HG03439 (cell line): ENCODE data around the gene BMP2K.
"Not testable (repeated sequence)": the region's sequence is repeated elsewhere in the genome, so short reads cannot be mapped to it uniquely, and the experiment has no call there.

Experiments used
- ATAC-seq: cut with Tn5 transposase; IDR thresholded peaks from one replicate; pipeline ENCODE4 v1.9.1; 2021; ENCODE audit warnings: mild to moderate bottlenecking, moderate library complexity; ENCODE audit not compliant: unreplicated experiment

The BMP2K gene

DNA sequence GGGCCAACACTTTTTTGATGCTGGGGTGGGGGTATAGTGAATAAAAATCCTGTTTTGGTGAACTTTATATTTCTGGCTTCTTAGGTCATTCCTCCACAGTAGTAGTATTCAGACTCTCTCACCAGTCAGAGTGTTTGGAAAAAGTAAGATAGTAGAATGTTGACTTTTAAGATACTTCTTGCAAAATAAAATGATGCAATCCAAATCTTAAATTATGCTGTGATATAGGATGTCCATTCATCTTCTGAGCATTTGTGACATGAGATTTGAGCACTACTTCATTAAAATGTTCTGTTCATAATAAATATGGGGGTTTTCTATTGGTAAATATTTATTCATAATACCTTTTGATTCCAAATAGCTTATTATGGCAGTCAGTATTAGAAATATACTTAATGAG lies 70.1 kb downstream of the BMP2K start:
- ATAC-seq, result no peak

DNA sequence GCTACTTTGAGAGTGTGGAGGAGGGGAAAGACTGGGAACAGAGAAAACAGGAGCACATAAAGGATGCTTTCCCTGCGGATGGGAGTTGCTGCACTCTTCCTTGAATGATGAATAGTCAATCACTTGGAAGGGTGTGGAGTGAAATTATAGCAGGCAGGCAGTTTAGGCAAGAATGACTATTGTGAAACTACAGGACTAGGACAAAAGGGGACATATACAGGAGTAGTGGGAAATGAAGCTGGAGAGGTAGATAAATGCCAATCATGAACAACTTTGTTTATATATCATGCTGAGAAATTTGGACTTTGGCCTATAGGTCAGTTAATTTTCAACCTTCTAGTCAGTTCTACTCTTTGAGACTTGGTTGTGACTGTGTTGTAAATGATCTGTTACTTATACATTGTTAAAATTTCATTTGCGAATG lies 86.2 kb downstream of the BMP2K start:
- no peak for ATAC-seq

DNA sequence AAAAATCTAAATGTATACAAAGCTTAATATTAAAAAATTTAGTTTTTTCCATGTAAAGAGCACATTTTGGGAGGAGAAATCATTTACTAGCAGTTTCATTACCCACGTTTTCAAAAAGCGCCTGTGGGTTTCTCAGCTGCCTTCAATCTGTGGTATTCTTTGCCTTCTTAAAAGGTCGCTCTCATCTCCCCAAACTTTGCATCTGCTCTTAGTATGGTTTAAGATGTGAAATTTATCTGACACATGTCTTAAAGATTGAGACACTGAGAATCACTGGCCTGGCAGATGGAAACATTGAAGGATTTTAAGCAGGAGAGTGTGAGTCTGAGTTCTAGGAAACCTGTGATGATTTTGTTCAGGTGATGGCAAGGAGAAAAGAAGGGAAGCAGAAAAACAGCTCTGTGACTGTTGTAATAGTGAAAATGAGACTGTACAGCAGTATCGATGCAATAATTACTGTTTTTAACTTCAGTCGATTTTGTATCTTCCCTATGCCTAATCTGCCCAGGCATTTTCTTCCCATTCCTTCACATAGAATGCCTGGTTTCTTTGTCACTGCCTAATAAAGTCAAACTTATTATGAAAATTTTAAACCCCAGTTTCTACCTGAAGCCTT lies 87.2 kb downstream of the BMP2K start:
- peak; percentile 55 for ATAC-seq

DNA sequence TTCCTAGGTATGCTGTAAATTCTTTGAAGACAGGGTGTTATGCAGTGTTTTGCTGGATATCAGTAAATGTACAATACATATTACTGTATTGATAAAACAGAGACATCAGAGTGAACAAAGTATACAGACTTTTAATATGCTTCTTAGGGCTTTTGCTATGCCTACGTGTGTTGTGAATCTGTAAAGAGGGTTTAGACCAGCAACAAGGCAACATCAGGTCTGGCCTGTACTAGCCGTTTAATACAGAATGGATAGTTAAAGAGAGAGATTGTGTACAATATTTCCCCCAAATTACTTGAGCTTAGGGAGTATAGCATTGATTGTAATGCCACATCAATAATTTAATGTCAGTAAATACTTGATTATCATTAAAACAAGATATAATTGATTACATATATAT lies 87.8 kb downstream of the BMP2K start:
- no peak for ATAC-seq

DNA sequence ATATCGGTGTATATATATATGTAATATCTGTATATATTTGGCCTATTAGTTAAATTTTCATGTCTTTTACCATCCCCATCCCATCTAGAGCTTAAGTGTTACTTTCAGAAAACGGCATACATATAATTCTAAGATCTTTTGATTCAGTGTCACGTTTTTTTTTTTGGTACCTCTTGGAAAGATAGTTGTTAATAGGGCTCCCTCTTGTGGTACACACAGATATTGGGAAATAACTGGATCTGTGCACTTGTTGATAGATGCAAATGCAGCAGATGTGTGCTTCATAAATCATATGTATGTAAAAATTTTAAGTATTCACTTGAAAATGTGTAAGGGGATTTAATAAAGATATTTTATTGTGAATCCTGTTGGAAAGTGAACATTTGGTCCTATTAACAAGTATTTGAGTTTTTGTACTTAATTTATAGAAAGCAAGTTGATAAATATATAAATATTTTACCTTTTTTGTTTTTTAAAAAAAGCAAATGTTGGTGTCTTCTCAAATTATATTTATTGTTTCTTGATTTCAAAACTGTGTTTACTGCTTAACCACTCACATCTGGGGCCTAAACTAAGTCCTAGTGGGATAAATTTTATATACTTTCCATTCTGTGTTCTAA lies 88.4 kb downstream of the BMP2K start:
- no peak for ATAC-seq

DNA sequence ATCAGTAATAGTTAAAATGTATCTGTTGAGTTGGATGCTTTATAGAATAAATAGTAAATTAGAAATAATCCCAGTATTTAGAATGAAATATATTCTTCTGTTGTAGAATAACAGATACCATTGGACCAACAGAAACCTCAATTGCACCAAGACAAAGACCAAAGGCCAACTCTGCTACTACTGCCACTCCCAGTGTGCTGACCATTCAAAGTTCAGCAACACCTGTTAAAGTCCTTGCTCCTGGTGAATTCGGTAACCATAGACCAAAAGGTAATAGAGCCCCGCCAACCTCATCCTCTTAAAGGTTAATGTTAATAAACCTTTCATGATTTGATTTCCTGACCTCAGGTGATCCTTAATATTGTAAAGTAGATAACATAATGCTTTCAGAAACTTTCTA lies 89.3 kb downstream of the BMP2K start:
- ATAC-seq, result no peak

DNA sequence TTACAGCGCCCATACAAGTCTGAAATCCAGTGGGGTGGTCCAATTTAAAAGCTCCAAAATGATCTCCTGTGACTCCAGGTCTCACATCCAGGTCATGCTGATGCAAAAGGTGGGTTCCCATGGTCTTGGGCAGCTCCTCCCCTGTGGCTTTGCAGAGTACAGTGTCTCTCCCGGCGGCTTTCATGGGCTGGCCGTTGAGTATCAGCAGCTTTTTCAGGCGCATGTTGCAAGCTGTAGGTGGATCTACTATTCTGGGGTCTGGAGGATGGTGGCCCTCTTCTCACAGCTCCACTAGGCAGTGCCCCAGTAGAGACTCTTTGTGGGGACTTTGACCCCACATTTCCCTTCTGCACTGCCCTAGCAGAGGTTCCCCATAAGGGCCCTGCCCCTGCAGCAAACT lies 92.6 kb downstream of the BMP2K start:
- not testable (repeated sequence) for ATAC-seq

DNA sequence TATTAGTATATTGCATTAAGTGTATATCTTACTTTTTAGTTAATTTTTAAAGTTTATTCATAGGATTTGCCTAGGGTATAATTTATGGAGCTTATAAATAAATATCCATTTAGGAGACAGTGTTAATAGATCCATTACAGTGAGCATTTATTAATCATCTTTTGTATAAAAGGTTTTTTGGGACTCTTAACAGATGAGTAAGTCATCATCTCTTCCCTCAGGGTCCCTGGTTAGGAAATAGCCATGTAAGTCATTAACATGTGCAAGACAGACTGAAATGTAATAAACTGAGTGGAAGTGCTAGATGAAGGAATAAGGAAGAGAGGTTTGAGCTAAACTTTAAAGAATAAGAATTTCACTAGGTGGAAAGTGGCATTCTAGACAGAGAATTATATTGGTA lies 93.9 kb downstream of the BMP2K start:
- no peak for ATAC-seq

DNA sequence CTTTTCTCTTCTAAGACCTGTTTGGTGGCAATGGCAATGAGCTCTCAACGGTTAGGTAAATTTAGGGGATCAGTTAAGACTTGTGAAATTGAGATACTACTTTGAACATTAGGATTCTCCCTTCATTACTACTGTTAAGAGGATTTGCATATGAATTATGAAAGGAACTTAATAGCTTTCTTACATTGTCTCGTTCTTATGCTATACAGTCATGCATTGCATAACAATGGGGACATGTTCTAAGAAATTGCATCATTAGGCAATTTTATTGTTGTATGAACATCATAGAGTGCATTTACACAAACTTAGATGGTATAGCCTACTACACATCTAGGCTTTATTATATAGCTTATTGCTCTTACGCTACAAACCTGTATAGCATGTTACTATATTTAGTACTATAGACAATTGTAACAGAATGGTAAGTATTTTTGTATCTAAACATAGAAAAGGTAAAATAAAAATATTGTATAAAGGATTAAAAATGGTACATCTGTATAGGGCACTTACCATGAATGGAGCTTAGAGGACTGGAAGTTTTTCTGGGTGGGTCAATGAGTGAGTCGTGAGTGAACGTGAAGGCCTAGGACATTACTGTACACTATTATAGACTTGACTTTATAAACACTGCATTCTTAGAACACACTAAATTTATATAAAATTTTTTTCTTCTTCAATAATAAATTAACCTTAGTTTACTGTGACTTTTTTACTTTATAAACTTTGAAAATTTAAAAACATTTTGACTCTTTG lies 100.6 kb downstream of the BMP2K start:
- ATAC-seq, result no peak

DNA sequence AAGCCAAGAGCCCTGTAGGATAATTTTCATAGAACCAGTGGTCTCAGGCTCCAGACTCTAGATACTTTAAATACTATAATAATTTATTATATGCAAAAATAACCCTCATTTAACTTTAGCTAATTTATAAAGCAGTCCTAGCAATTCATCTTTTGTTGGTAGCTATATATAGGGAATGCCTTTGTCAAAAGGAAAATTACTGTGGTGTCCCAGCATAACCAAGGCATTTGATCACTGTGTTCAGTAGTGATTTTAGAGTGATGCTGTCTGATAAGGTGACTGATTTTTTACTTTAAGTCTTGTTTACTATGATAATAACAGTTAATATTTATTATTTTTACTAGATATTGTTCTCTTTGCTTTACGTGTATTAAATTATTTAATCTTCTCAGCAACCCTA lies 101.9 kb downstream of the BMP2K start:
- ATAC-seq, result no peak

DNA sequence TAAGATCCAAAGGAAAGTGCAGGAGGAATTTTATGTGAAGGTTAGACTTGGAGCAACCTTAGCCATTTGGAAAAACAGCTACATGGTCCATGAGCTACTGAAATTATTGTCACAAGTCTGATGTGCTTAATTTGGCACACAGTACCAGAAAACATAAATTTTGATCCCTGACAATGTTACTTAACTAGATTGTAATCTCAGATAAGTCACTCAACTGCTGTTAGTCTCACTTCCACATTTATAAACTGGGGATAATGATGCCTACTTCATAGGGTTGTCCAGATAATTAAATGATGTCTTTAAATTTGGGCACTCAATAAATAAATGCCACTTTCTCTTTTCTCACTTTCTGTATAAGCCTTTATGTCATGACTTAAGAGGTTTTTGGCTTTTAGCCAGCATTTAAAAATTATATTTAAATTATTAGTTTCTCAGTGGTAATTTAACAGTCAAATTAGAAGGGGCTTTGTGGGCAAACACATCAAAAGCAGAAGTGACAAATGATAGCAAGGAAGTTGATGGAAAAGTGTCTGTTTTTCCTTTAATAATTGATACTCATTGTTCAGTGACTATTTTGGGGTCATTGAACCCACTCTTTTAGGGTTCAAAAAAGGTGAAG lies 104.8 kb downstream of the BMP2K start:
- no peak for ATAC-seq

DNA sequence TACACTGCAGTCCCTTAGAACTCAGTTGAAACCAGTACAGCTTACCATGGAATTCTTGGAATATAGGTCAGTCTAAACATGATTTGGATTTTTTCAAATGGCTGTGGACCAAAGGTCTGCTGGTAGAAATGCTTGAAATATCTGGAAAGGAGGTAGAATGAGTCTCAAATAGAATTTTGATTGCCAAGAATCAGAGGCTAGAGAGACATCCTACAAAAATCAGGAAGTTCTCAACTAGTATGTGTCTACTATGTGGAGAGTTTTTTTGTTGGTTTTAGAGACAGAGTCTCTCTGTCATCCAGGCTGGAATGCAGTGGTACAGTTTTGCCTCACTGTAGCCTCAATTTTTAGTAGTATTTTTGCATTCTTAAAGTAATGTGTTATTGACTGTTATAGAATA lies 109.4 kb downstream of the BMP2K start:
- no peak for ATAC-seq

DNA sequence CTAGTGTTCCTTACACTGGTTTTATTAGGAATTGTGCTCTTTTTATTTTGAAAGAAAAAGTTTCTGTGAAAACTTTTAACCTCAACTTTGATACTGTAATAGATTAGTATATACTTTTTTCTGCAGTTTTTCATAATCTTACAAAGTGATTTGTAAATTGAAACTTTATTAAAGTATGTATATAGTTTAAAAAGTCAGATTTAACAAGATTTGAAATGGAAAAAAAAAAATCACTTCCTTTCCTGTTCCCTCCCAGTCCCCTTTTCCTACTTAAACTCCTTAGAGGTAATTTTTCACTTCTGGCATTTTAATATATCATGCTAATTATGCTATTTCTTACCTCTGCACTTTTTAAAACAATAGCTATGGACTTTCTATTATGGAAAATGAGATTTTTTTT lies 113.8 kb downstream of the BMP2K start:
- no peak for ATAC-seq

DNA sequence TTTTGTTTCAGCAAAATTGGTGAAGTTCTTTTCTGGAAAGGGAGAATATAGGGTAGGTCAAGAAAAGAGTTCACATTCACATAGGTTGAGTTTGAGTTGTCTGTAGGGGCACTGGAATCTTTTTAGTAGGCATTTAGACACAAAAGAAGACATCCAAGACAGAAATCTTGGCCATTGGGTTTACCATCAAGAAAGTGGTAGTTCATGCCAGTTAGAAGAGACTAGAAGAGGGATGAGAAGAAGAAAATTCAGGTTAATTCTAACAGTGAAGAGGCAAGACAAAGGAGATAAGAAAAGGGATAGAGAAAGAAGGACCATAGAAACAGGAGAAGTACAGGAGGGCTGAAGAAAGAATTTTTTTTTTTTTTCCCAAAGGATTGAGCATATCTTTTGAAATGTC lies 123.2 kb downstream of the BMP2K start:
- ATAC-seq, result no peak

DNA sequence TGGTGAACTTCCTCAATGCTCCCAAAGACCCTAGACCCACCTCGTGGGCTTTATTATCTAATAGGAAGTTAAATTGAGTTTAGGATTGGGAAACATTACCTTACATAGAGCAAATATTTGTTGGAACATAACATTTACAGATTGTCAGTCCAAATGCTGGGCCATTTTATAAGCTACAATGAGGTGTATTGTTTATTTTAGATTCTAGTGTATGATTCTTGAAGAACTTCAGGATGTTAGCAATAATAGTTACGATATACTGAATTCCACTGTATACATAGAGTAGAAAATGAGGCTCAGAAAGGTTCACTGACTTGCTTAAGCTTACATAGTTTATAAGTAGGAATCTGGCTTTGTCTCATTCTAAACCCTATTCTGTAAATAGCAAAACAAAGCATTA lies 125.7 kb downstream of the BMP2K start:
- ATAC-seq, result no peak

DNA sequence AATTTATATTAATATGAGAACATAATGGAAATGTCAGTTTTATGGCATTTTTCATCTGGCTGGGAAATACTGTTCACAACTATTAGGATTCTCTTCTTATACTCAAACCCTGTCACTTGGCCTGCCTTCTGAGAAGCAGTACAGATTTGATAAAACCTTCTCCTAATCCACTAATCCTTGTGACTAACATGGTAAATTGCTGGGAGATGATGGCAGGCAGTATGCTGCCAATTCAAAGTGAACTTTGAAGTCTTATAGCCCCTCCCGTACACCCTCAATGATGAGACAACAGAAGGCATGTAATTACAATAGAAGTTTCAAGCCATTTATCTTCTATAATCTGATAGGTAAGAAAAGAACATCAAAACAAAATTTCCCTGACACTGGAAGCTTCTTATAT lies 126.1 kb downstream of the BMP2K start:
- ATAC-seq, result no peak

DNA sequence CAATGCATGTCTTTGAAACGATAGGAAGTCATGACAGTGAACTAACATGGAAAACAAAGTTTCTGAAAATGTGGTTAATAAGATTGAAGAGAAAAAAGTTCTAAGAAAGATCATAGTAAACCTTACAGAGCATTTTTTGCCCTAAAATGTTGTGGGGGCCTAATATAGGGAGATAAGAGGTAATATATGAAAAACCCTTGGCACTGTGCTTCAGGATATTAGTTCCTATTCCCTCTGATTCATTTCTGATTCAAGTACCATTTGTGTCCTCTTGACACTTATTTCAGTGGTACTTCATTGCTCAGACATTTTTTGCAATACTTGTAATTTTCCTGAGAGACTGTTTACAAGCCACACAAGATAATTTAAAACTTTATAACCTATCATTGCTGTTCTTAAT lies 128.0 kb downstream of the BMP2K start:
- no peak for ATAC-seq

DNA sequence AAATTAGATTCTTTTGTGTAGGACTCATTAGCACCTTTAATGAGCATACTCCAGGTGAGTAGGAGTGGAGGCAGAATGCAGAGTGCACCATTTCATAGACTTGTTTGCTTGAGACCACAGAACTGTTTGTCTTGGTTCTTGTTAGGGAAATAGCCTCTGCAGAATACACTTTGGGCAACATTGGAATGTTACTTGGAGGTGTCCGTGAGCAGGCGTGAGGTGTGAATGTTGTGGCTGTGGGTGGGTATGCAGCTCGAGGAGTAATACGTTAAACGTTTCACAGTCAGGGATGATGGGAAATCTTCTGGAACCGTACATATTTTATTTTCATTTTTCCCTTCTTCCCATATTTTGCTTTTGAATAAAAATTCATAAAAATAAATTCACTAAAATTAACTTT lies 131.5 kb downstream of the BMP2K start:
- no peak for ATAC-seq

DNA sequence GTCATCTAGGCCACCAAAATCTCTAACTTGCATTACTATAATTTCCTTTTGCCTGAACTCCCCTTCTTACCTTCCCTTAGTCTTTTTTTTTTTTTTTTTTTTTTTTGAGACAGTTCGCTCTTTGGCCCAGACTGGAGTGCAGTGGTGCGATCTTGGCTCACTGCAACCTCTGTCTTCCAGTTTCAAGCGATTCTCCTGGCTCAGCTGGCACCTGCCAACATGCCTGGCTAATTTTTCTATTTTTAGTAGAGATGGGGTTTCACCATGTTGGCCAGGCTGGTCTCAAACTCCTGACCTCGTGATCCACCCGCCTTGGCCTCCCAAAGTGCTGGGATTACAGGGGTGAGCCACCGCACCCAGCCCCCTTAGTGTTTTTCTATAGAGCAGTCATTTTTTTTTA lies 132.8 kb downstream of the BMP2K start:
- not testable (repeated sequence) for ATAC-seq

DNA sequence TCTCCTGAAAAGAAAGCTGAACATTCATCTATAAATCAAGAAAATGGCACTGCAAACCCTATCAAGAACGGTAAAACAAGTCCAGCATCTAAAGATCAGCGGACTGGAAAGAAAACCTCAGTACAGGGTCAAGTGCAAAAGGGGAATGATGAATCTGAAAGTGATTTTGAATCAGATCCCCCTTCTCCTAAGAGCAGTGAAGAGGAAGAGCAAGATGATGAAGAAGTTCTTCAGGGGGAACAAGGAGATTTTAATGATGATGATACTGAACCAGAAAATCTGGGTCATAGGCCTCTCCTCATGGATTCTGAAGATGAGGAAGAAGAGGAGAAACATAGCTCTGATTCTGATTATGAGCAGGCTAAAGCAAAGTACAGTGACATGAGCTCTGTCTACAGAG lies 134.5 kb downstream of the BMP2K start:
- no peak for ATAC-seq

DNA sequence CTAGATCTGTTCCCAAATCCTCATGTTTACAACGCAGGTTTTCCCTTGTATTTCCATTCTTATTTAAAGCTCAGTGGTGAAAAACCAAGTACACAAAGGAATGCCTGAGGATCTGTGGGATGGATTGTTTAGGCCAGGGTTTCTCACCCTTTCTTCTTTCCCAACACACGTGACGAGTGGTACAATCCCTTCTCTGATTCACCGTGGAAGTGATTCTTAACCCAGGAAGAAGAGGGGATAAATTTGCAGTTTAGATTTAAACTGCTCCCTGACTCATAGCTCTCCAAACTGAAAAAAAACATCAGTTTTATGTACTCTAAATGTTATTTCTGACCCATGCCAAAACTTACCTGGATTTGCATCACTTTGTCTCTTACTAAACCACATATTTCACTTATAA lies 146.1 kb downstream of the BMP2K start:
- no peak for ATAC-seq
